KMS-11 (cell line): ENCODE data around the gene TTC24.

Experiments
- H2AFZ ChIP-seq: fragments of 200-600 bp; sonication (generic); 2 replicates; pipeline ENCODE4 v1.6.1; 2016; ENCODE audit warnings: antibody characterized with exemption, mixed run types, low read depth
- H3K27ac ChIP-seq: fragments of 200-600 bp; sonication (generic); 2 replicates; pipeline ENCODE4 v1.6.1; 2016; ENCODE audit warnings: mild to moderate bottlenecking, mixed run types
- H3K27me3 ChIP-seq: fragments of 200-600 bp; sonication (generic); 2 replicates; pipeline ENCODE4 v1.6.1; 2017; ENCODE audit warnings: mild to moderate bottlenecking, low read depth, mixed run types, moderate library complexity; ENCODE audit not compliant: insufficient read depth
- H3K36me3 ChIP-seq: fragments of 200-600 bp; sonication (generic); 2 replicates; pipeline ENCODE4 v1.6.1; 2017; ENCODE audit warnings: mild to moderate bottlenecking, mixed run types; ENCODE audit not compliant: insufficient read depth
- H3K4me1 ChIP-seq: fragments of 200-600 bp; sonication (generic); 2 replicates; pipeline ENCODE4 v1.6.1; 2016; ENCODE audit warnings: mild to moderate bottlenecking, low read depth, mixed run types; ENCODE audit not compliant: poor library complexity, severe bottlenecking
- H3K4me2 ChIP-seq: fragments of 200-600 bp; sonication (generic); 2 replicates; pipeline ENCODE4 v1.7.0; 2016; ENCODE audit warnings: mild to moderate bottlenecking, mixed run types
- H3K4me3 ChIP-seq: fragments of 200-600 bp; sonication (generic); IDR thresholded peaks from 2 replicates; pipeline ENCODE4 v1.6.1; 2017; ENCODE audit warnings: low read depth, low read length, mixed read lengths; ENCODE audit not compliant: insufficient read depth
- H3K79me2 ChIP-seq: fragments of 200-600 bp; sonication (generic); 2 replicates; pipeline ENCODE4 v1.6.1; 2016; ENCODE audit warnings: low read depth, mixed run types; ENCODE audit not compliant: insufficient read depth
- H3K9ac ChIP-seq: fragments of 200-600 bp; sonication (generic); 2 replicates; pipeline ENCODE4 v1.6.1; 2016; ENCODE audit warnings: mild to moderate bottlenecking, mixed run types
- H4K20me1 ChIP-seq: fragments of 200-600 bp; sonication (generic); 2 replicates; pipeline ENCODE4 v1.6.1; 2016; ENCODE audit warnings: mild to moderate bottlenecking, mixed run types; ENCODE audit not compliant: insufficient read depth
- CTCF ChIP-seq: fragments of 200-600 bp; sonication (generic); conservative IDR thresholded peaks from 2 replicates; pipeline ENCODE4 v1.6.1; 2017; ENCODE audit warnings: low read depth, mild to moderate bottlenecking, antibody characterized with exemption, low read length, moderate library complexity, mixed read lengths

TTC24 gene

GRCh38 chr1:156559797-156560385, 19.6 kb upstream of the TTC24 start:
- Histone ChIP-seq H3K27me3 (no peaks in the 10 kb centered on the region), H3K27ac (no peak overlapping the region), H3K79me2 (no peaks in the 10 kb centered on the region), H3K4me1 (no peaks in the 10 kb centered on the region), H2AFZ (no peak overlapping the region), H3K36me3 (no peaks in the 10 kb centered on the region), H3K4me2 (no peak overlapping the region), H3K9ac (no peak overlapping the region), H3K4me3 (no peak overlapping the region), H4K20me1 (no peaks in the 10 kb centered on the region)
- TF ChIP-seq CTCF, result no peak

DNA sequence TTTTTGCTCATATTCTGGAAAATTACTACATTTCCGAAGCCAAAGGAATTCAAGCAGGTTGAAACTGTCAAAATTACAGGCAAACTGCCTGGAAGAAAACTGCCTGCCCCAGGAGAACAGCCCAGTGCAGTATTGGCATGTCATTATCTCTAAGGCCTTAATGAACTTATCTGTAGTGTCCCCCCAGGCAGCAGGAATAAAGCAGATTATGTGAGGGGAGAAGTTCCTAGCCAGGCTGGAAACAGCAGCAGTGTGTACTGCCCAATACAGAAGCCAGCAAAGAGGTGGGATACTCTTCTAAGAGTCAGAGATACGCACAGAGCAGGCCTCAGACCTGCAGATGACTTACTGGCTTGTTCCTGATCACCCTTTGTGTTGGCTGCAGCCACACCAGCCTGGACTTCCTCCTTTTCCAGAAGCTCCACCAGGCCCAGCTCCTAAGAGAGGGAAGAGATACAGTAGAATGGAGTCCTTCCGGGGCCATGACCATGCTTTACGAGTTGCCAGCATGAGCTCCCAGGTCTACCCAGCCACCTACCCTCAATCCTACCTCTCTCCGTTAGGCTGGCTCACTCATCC, 18.8 kb upstream of the TTC24 start:
- Histone ChIP-seq H3K27ac (no peak overlapping the region), H2AFZ (no peak overlapping the region), H3K9ac (no peak overlapping the region), H4K20me1 (no peaks in the 10 kb centered on the region), H3K79me2 (no peaks in the 10 kb centered on the region), H3K27me3 (no peaks in the 10 kb centered on the region), H3K4me3 (no peak overlapping the region), H3K36me3 (no peaks in the 10 kb centered on the region), H3K4me2 (no peak overlapping the region), H3K4me1 (no peaks in the 10 kb centered on the region)
- no peak for TF ChIP-seq CTCF

- H3K27ac ChIP-seq, result no peak overlapping the region
- H3K4me3 ChIP-seq, result no peak overlapping the region
- H3K79me2 ChIP-seq, result no peaks in the 10 kb centered on the region
- H3K27me3 ChIP-seq, result no peaks in the 10 kb centered on the region
- H3K4me1 ChIP-seq, result no peaks in the 10 kb centered on the region
- no peak for TF ChIP-seq CTCF
- H3K4me2 ChIP-seq, result no peak overlapping the region
- H4K20me1 ChIP-seq, result no peaks in the 10 kb centered on the region
- H3K36me3 ChIP-seq, result no peaks in the 10 kb centered on the region
- H2AFZ ChIP-seq, result no peak overlapping the region
- no peak overlapping the region for H3K9ac ChIP-seq
These were observed 14.0 kb upstream of the TTC24 start for GRCh38 chr1:156565519-156565918.

- no peaks in the 10 kb centered on the region for H3K27me3 ChIP-seq
- H3K4me1 ChIP-seq, result peaks cover 4% of the 10 kb centered on the region
- no peak overlapping the region for H3K27ac ChIP-seq
- no peak overlapping the region for H3K4me3 ChIP-seq
- H4K20me1 ChIP-seq, result no peaks in the 10 kb centered on the region
- H3K79me2 ChIP-seq, result no peaks in the 10 kb centered on the region
- no peaks in the 10 kb centered on the region for H3K36me3 ChIP-seq
- no peak overlapping the region for H2AFZ ChIP-seq
- no peak overlapping the region for H3K4me2 ChIP-seq
- no peak for TF ChIP-seq CTCF
- no peak overlapping the region for H3K9ac ChIP-seq
These were observed 13.1 kb upstream of the TTC24 start for GRCh38 chr1:156566436-156566835.
